GM19238 (cell line): ENCODE measurements around the gene GP9.

ENCODE experiments used
- DNase-seq: peaks from one replicate; pipeline ENCODE4 v3.0.0; 2011; ENCODE audit warnings: low spot score; ENCODE audit not compliant: insufficient read length

The GP9 gene

DNA sequence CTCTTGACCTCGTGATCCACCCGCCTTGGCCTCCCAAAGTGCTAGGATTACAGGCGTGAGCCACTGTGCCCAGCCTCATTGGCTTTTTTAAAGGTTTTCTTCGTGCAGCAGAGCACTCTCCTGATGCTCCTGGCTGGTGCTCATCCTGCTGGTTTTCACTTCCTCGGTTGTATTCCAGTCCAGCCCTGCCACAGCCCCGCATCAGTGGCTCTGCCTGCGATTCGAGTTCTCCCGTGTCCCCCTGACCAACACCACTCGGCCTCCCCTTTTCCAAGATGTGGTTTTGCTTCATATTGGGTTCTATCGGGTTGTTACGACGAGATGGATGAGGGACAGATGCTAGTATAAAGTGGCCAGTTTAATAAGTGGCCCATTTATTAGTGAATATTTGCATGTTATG lies 31.7 kb upstream of the GP9 start:
- no peak for DNase-seq

DNA sequence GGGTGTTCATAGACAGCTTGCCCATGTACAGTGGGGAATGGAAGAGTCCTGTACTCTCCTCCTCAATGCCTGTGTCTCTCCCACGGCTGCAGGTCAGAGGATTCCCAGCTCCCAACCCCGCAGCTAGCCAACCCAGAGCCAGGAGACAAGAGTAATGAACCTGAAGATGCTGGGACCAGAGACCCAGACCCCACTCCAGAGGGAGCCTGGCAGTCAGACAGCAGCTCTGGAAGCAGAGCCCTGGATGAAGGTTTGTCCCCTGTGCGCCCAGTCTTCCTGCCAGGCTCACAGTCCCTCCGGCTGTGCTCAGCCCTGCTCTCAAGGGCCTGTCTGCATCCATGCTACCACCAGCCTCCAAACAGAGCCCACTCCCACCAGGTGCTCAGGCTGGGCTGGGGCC lies 30.0 kb upstream of the GP9 start:
- no peak for DNase-seq

DNA sequence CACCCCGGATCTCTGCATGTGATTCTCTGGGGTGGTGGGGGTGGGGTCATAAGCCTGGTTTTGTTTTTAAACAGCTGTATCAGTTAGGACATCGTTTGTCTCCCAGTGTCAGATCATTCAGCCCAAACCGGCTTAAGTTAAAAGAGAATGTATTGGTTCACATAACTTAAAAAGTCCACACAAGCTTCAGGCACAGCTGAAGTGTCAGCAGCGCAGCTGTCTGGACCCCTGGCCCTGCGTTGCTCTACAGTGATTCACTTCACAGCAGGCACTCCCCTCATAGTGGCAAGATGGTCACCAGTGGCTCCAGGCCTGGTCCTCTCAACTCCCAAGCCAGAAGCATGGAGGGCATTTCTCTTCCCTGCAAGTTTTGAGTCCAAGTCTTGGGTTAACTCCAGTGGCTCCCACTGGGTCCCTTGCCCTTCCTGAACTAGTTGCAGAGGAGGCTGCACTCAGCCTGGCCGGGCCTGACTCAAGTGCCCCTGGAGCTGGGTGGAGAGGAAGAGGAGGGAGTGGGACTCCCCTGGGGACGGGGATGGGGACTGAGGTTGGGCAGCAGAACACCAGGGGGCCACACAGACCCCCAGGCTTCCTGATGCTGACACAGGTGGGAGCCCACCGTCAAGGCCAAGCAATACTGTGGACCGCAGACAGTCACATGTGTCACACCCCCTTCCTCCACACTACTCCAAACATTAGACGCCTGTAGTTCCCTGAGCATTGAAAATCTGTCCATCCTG lies 28.9 kb upstream of the GP9 start:
- DNase-seq = no peak

DNA sequence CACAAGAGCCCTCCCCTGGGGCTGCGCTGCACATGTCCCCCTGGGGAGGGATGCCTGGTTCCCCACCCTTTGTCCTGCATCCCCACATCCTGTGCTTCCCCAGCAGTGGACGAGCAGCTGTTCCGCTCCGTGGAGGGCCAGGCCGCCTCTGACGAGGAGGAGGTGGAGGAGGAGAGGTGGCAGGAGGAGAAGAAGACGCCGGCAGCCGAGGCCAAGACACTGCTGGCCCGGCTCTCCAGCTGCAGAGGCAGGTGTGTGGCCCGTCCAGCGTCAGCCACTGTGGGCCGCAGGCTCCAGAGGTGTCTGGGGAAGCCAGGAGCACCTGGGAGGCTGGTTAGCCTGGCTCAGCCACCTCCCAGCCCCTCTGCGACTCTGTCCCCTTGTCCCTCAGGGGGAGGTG lies 27.9 kb upstream of the GP9 start:
- DNase-seq = no peak

DNA sequence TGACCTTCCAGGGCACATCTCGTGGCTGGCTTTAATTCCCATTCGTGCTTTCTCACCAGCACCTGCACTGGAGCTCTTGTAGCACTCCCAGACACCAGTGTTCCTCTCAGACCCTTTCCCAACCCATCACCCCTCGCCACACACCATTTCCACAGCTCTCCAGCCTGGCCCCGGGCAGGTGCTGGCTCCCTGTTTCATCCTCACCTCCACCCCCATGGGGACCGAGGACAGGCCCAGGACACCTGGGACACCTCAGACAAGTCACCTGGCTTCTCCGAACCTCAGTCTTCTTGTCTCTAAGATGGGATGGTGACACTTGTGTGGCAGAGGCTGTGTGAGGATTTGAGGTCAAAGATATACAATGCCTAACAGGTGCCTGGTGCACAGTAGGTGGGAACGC lies 27.4 kb upstream of the GP9 start:
- no peak for DNase-seq

DNA sequence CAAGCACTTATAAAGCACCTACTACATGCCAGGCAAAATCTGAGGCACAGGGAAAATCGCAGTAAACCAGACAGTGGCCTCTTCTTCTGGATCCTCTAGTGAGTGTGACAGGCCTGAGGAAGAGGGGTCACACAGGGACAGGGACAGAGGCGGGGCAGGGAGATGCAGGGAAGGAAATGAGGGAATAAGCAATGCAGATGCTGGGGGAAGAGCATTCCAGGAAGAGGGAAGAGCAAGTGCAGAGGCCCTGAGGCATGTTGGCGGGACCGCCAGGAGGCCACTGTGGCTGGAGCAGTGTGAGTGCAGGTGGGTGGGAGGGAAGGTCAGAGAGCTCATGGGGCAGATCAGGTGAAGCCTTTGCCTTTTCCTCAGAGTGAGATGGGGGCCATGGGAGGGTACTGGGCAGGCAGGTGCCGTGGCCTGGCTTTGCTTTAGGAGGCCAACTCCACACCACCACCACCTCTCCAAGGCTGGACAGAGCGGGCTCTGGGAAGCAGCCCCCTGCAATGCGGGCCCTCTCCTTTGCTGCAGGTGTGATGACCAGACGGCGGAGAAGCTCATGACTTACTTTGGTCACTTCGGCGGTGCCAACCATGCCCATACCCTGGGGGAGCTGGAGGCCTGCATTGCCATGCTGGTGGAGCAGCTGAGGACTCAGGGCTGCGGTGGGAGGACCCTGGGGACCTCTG lies 26.8 kb upstream of the GP9 start:
- no peak for DNase-seq

DNA sequence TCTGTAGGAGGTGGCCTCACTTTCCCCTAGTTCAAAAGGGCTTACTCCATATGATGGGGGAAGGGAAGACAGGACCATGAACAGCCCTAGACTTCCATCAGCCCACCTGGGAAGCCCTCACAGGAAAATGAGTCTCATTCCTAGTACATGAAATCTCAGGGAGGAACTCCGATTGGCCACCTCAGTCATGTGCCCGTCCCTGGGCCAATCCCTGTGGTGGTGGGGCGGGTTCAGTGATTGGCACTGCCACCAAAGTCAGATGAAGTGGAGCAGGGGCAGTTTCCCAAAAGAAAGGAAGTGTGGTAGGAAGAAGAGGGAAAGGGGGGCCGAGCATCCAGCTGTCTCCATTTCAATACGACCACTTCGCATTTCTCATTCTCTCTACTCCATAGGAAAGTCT lies 25.9 kb upstream of the GP9 start:
- DNase-seq = no peak

DNA sequence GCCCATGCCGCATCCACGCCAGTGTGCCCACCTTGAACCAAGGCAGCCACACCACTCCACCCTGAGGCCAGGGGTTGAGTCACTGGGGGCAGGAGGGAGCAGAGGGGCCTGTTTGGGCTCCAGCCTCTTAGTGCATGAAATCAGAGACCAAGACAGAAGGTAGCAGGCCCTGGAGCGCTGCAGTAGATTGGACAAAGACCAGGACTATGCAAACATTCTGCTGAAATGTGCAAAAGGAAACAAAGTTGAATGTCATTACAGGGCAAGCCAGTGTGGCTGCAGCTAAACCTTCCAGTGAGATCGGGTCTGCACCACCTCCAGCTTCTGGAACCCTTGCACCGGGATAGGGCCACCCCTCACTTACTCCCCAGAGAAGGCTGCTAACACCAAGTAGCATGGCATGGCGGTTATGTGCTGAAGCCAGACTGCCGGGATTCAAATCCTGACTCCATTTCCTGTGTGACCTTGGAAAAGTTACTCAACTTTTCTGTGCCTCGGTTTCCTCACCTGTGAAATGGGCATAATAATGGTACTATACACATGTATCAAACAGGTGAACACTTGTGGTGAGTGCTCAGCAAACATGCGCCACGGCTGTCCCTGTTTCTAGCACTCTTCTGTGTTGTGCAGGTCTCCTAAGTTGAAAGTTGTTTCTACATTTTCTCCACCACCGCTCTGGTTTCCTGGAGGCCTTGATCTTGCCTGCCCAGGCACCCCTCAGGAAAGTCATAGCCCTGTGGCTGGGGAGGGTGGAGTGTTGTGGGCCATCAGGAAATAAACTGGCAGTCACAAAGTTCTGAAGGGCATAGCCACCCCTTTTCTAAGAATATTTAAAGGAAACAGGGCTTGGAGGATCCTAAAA lies 25.0 kb upstream of the GP9 start:
- no peak for DNase-seq

DNA sequence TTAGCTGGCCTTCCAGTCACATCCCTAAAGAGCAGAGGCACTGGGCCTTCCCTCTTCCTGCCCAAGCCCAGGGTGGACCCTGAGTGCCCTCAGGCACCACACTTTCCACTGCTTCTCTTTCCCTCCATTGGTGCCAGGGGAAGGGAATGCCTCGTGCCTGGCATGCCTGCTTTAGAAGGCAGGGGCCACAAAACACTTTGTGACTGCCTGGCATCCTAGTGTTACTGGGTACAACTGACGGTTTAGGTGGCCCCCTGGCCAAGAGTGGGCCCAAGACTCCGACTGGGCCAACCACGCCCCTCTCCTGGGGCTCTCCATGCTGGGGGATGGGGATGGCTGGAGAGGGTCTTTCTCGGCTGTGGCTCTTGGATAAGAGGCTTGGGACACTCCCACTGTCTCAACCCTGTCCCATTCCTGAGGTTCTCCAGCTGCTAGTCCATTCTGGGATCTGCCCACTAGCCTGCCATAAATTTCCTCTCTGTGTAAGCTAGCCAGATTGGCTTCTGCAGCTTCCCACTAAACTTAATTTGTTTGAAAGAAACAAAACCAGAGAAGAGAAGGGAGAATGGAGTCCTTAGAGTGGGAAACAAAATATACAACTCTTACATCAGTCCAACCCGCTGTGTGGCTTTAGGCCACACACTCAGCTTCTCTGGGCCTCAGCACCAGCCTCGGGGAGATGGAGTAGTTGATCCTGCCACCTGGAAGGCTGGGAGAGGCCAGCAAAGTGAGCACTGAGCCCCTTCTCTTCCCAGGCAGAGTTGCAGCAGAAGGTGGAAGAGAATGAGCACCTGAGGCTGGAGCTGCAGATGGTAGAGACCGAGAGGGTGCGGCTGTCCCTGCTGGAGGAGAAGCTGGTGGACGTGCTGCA lies 24.1 kb upstream of the GP9 start:
- DNase-seq = no peak

DNA sequence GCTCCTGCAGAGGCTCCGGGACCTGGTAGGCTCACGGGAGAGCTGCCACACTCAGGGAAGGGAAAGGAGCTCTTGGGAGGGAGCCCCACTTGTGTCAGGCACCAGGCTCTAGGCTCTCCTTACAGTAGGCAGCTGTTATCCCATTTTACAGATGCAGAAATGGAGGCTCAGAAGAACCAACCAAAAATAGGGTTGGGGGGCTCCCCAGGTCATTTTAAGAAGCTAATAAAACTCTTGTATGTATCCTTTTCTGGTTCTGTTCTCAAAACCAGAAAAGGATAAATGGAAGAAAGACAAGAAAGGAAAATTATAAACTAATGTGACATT lies 23.5 kb upstream of the GP9 start:
- DNase-seq = no peak

DNA sequence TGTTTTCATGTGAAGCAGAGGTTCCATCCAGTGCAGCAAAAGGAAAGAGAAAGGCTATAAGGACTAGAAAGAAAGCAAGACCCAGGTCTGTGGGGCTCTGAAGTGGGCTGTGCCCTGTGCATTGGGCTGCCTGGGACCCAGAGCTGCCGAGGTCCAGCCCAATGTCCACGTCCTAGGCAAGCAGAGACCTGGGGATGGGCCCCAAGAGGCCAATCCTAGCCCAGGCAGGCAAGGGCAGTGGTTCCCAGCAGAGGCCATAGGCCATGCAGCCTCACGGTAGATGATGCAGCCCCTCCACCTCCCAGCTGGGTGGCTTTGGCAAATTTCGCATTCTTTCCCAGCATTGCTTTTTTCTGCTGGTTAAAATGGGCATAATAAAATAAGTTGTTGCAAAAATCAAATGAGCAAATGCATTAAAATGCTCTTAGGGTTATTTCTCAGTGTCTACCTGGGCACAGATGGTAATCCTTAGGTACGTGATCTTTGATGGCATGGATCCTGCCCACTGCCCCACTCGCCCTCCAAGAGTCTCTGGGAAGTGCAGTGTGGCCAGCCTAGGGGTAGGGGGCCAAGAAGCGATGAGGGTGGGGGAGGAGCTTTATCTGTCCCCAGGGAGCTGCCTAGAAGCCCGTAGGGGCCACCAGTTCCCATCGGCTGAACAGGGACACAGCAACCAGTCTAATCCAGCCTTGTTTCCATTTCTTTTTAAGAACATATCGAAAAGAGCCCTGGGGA lies 22.3 kb upstream of the GP9 start:
- no peak for DNase-seq

DNA sequence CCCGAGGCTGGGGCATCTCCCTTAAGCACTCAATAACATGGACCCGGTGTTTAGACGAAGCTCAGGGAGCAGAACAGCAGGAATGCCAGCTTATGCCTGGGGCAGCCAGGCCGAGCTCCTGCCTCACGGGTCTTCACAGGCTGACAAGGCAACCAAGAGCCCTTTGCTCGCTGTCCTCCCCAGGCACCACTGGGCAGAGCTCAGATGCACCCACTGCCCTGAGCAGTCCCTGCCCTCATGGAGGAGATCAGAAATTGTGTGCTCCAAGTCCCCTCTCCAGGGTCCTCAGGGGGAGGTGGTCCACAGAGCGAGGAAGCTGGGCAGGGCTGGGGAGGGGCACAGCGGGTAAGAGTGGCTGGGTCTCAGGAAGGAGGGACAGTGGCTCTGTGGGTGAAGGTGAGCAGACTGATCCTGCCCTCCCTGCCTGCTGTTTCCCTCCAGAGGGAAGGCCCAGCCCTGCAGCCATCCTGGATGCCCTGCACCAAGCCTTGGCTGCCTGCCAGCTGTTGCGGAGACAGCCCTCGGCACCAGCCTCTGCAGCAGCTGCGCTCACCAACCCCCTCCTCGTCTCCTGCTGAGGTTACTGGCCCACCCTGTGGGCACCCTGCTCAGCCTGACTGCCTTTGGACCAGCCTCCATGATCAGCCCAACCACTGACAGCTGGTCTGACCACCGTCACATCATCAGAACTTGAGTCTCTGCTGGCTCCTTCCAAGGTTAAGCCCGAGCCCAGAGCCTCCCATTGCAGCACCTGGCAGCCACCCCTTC lies 21.1 kb upstream of the GP9 start:
- no peak for DNase-seq

DNA sequence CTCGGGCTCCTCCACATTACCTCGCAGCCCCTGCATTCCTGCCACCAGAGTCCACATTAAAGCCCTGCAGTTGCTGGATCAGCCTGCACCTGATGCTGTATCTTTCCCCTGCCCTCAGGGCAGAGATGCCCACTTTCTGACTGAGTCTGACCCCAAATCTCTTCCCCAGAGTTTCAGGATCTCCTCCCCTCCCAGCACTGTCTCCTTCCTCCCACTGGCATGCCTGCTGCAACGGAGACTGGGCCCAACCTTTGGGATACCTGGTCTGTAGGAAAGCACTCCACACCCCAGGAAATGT lies 20.6 kb upstream of the GP9 start:
- DNase-seq = no peak

DNA sequence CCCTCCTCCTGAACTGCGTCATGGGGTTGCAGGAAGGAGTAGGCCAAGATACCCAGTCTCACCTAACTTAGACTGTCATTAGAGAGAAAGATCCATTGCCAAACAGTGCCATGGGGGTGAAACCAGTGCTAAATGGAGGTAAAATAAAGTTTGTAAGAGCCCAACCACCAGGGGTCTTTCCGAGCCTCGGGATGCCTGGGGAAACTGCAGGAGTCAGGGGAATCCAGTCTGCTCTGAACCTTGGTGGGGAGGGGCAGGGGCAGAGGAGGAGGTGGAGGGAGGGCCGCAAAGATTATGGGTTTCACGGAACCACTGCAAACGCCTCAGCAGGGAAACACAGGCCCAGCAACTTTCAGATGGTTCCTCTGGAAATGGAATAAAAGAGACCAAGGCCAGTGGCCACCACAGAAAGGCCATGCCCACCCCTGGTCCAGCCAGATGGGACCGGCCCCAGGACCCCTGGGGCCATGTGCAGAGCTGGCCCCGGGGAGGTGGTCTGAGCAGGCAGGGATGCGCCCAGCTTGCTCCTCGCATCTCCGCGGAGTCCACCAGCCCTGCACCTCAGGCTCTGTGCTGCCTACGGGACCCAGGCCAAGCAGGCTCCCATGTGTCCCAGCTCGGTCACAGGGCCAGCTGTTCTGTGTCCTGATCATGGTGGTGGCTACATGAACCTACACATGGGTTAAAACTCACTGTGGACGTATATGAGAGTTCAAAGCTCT lies 19.8 kb upstream of the GP9 start:
- DNase-seq = no peak

DNA sequence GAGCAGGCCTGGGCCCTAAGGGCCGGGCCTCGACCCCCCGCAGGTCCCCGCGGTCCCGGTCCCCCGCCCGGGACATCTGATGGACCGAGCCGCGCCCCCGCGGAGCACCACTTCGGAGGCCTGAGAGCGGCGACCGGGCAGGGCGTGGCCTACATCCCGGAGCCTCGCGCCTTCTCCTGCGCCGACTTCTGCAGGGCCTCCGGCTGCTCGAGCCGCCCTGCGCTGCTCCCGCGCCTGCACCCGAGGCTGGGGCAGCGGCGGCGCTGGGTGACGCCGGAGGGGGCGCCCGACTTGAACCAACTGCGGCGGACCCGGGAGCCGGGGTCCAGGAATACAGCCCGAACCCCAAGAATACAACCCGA lies 14.9 kb upstream of the GP9 start:
- no peak for DNase-seq

DNA sequence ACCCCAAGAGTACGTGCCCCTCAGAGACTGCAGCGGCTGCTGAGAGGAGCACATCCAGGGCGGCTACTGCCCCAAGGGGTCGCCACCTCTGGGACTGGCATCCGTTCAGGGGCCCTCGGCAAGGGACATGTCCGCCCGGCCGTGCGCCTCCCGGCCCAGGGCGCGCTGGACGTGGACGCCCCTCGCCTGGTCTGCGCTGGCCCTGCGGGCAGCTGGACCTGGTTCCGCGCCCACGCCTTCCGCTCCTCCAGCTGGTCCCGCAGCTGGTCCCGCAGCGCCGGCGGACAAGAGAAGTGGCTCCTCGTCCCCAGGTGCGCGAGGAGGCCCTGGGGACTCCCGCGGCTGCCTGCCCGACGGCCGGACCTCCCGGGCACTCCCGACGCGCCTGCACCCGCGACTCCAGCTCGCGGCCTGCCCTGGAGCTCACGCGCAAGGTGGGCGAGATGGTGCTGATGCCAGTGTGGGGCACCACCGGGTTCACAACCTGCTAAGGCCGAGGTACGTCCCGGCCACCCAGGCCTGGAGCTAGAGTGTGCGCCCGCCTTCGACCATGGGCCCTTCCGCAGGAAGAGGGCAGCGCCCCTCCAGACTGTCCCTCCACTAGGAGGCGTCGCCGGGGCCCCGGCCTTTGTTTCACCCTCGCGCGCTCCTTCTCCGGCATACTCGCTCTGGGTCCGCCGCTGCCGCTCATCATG lies 14.4 kb upstream of the GP9 start:
- DNase-seq = no peak

DNA sequence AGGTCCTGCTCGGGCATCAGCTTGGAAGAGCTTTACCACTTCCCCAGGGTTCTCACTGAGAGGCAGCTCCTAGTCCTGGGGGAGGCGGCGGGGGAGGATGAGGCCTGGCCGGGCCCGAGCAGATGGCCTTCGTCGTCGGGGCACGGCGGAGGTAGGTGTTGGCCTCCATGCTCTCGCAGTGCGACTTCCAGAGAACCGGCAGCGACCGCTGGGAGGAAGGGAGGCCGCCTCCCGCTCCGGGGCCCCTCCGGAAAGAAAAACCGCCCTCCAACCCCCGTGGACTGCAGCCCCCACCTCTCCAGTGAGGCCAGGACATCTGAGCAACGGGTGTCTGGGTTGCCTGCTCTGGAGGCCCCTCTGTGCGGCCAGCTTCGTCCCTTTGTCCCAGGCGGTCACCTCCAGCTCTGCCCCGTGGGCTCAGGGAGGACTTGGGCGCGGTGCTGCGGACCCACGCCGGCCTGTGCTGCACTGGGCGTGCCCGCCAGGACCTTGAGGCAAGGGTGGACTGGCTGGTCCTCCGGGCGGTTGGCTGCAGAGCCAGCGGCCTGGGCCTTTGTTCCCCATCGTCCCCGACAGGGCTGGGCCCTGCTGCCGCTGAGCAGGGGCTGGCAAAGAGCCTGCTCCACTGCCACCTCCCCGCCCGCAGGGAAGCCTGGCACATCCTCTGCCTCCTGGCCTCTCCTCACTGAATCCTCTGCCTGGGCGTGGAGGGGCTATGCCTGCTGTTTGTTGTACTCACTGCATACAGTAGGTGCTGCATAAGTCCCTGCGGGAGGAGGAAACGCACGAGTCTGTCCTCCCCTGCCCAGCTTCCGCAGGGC lies 13.6 kb upstream of the GP9 start:
- DNase-seq = no peak

DNA sequence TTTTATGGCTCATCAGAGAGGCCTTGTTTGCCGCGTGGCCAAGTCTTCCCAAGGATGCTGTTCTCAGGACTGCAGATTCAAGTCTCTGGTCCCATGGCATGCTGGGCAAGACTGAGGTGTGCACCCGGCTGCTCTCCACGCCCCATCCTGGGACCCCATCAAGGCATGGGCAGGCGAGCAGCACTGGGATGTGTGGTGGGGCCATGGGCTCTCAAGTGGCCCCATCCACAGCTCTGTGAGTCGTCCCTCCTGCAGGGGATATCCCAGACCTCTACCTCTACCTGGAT lies 13.1 kb upstream of the GP9 start:
- DNase-seq = no peak
